K562 (cell line): ENCODE results near the gene OOEP. TPM values are rescaled to one million over a fixed set of nuclear protein-coding genes. Genes with fewer than 3 reads are reported as not detected.

Source experiments
- BHLHE40 ChIP-seq: IDR thresholded peaks from 2 replicates; pipeline ENCODE4 v1.6.1; 2011; ENCODE audit warnings: low read length, improper control_type of control experiment
- CC2D1A ChIP-seq: fragments of 450-650 bp; IDR thresholded peaks from 2 replicates; pipeline ENCODE4 v1.6.1; 2017; ENCODE audit warnings: mild to moderate bottlenecking
- DEAF1 ChIP-seq: fragments of 450-650 bp; formaldehyde crosslinking; IDR thresholded peaks from 2 replicates; pipeline ENCODE4 v1.4.0; 2020; ENCODE audit warnings: mild to moderate bottlenecking, moderate library complexity
- ETV1 ChIP-seq: fragments of 450-650 bp; conservative IDR thresholded peaks from 2 replicates; pipeline ENCODE4 v1.6.1; 2016; ENCODE audit warnings: missing genetic modification characterization, control low read depth, low read depth, missing compliant biosample characterization
- GTF2E2 ChIP-seq: fragments of 200-800 bp; sonication (Bioruptor generic); IDR thresholded peaks from 2 replicates; pipeline ENCODE4 v1.6.1; 2016; ENCODE audit warnings: missing genetic modification characterization, missing compliant biosample characterization
- HES1 ChIP-seq: fragments of 450-650 bp; IDR thresholded peaks from 2 replicates; pipeline ENCODE4 v1.6.1; 2016; ENCODE audit warnings: low read depth, mild to moderate bottlenecking, moderate library complexity
- ID3 ChIP-seq, 2 experiments: fragments of 250-450 bp in 1 of 2; fragments of 450-650 bp in 1 of 2; sonication (Bioruptor Pico) in 1 of 2; IDR thresholded peaks; 2 replicates each; pipeline versions ENCODE4 v1.6.1 to v1.8.0; 2016 to 2021; ENCODE audit warnings: mild to moderate bottlenecking in 2 of 2, moderate library complexity in 2 of 2, missing compliant biosample characterization in 1 of 2, missing genetic modification characterization in 1 of 2
- NR2C1 ChIP-seq, 2 experiments: fragments of 450-650 bp; IDR thresholded peaks; 2 replicates each; pipeline ENCODE4 v1.6.1; 2017; ENCODE audit warnings: mild to moderate bottlenecking in 2 of 2, antibody characterized with exemption in 1 of 2, inconsistent platforms in 1 of 2, missing compliant biosample characterization in 1 of 2, missing genetic modification characterization in 1 of 2
- SAP30 ChIP-seq: fragments of 200-600 bp; sonication (generic); IDR thresholded peaks from 2 replicates; pipeline ENCODE4 v1.6.1; 2012; ENCODE audit warnings: borderline replicate concordance, low read depth, mild to moderate bottlenecking, moderate library complexity, low read length, control low read depth, inconsistent platforms; ENCODE audit not compliant: insufficient read depth, poor library complexity, severe bottlenecking
- YY1 ChIP-seq, 3 experiments: IDR thresholded peaks; 2 replicates each; pipeline ENCODE4 v1.6.1; 2011; ENCODE audit warnings: low read length in 2 of 3, mild to moderate bottlenecking in 2 of 3, moderate library complexity in 2 of 3, borderline replicate concordance in 1 of 3, control low read depth in 1 of 3, low read depth in 1 of 3; ENCODE audit not compliant: insufficient read depth in 3 of 3, insufficient replicate concordance in 2 of 3, control insufficient read depth in 1 of 3, insufficient read length in 1 of 3; ENCODE audit errors: extremely low read depth in 1 of 3
- ZBTB40 ChIP-seq, 2 experiments: fragments of 450-650 bp in 1 of 2; sonication (generic) in 1 of 2; formaldehyde crosslinking in 1 of 2; IDR thresholded peaks; 2 replicates each; pipeline versions ENCODE4 v1.7.1 to v1.9.0; 2016 to 2022; ENCODE audit warnings: inconsistent platforms in 1 of 2, mild to moderate bottlenecking in 1 of 2, missing genetic modification reagents in 1 of 2
- ZNF184 ChIP-seq: sonication (generic); formaldehyde crosslinking; IDR thresholded peaks from 2 replicates; pipeline ENCODE4 v1.5.0; 2020; ENCODE audit warnings: missing genetic modification reagents
- polyA plus RNA-seq, 8 experiments: library from polyadenylated mRNA; depleted of rRNA in 4 of 8; stranded (reverse) in 5 of 8; unstranded in 3 of 8; fragments of >200 nt; fragmentation: Nextera tagmentation in 2 of 8; fragmentation: Illumina TruSeq in 1 of 8; extraction: Ambion mirVana in 2 of 8; extraction: Trizol in 1 of 8; gene quantifications; 2 replicates each; pipeline versions ENCODE4 v1.2.1 to v1.2.3, GENCODE V29; 2011 to 2014; ENCODE audit warnings: inconsistent platforms in 1 of 8, missing spikeins in 1 of 8
- total RNA-seq, 7 experiments: library from RNA; depleted of rRNA in 6 of 7; stranded (reverse); fragments of >200 nt in 6 of 7; fragmentation: Illumina TruSeq in 2 of 7; extraction: Trizol in 2 of 7; gene quantifications; 2 replicates each; pipeline versions ENCODE4 v1.2.1 to v1.2.3, GENCODE V29; 2011 to 2021; ENCODE audit warnings: low replicate concordance in 1 of 7

Gene OOEP
- total and polyA plus RNA-seq, 9 of the 15 experiments (the other 6 are each of a cell fraction or from before 2014, with no cell fraction given), result not detected

- TF ChIP-seq ZBTB40 (IDR thresholded peaks at IDR 0.05), result no peak
- no peak for TF ChIP-seq ZBTB40 (CRISPR knock-in tag; IDR thresholded peaks at IDR 0.05)
- TF ChIP-seq SAP30, result no peak
- TF ChIP-seq HES1, result 0 out of 2 replicates have a peak, but pooled peaks have one; percentile 14
- TF ChIP-seq ZNF184 (CRISPR knock-in tag), result no peak
- TF ChIP-seq NR2C1 (IDR thresholded peaks at IDR 0.05), result no peak
- TF ChIP-seq NR2C1 (tag; IDR thresholded peaks at IDR 0.05), result 0 out of 2 replicates have a peak, but pooled peaks have one; percentile 26
- TF ChIP-seq YY1 (IDR thresholded peaks at IDR 0.05; ENCODE audit: borderline replicate concordance in 1 of 3, control insufficient read depth in 1 of 3, extremely low read depth in 1 of 3, insufficient read depth in 3 of 3, insufficient read length in 1 of 3, insufficient replicate concordance in 2 of 3, low read depth in 1 of 3, low read length in 2 of 3), result peak in 2 of 3 experiments; percentile 61 to 77
- peak; percentile 97 for TF ChIP-seq ETV1 (tag)
- TF ChIP-seq DEAF1, result peak; percentile 46
- no peak; the same call in 1 of the 2 replicates for TF ChIP-seq BHLHE40
- TF ChIP-seq CC2D1A, result peak; percentile 47; the same call in 1 of the 2 replicates
- peak; percentile 71; the same call in 1 of the 2 replicates for TF ChIP-seq GTF2E2
- no peak for TF ChIP-seq ID3 (CRISPR knock-in tag; IDR thresholded peaks at IDR 0.05)
- TF ChIP-seq ID3 (tag; IDR thresholded peaks at IDR 0.05), result peak; percentile 43; the same call in 1 of the 2 replicates
These were observed 19.3 kb upstream of the OOEP start (continued) for GRCh38 chr6:73388800-73389512.
